Ishikawa (cell line): Measurements from ENCODE around the gene TSPAN9.

Experiments used
- CREB1 ChIP-seq: IDR thresholded peaks from 2 replicates; pipeline ENCODE4 v1.6.1; 2012; ENCODE audit warnings: low read depth
- EGR1 ChIP-seq: IDR thresholded peaks from 2 replicates; pipeline ENCODE4 v1.6.1; 2012
- EP300 ChIP-seq: IDR thresholded peaks from 2 replicates; pipeline ENCODE4 v1.6.1; 2012; ENCODE audit warnings: borderline replicate concordance
- TCF12 ChIP-seq: IDR thresholded peaks from 2 replicates; pipeline ENCODE4 v1.6.1; 2012; ENCODE audit warnings: low read depth
- TF ChIP-seq, protein P1 (sequence below): IDR thresholded peaks from 2 replicates; pipeline ENCODE4 v1.6.1; 2012

DNA sequence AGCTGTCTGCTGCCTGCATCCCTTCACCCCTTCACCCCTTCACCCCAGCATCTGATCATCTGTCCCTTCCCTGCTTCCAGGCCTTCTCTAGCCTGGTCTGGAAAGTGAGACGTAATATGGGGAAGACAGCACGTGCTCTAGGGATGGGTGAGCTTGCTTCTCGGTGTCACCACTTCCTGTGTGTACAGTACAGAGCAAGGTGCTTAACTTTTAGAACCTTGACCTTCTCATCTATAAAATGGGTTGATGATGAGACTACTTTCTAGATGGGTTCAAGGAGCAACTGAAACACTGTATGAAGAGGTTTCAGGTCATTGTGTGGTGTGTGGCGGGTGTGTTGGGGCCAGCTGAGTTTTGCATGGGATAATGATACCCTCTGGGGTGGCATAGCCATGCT, 140.5 kb downstream of the TSPAN9 start:
- no peak for TF ChIP-seq EP300
- TF ChIP-seq CREB1, result no peak
- TF ChIP-seq, protein P1, sequence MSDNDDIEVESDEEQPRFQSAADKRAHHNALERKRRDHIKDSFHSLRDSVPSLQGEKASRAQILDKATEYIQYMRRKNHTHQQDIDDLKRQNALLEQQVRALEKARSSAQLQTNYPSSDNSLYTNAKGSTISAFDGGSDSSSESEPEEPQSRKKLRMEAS, result no peak
- no peak for TF ChIP-seq TCF12
- no peak for TF ChIP-seq EGR1
